GM12878 (cell line): ENCODE results near the gene AASDHPPT.
A peak's percentile ranks its signal among the peaks of the same experiment; 100 is the strongest.

ENCODE experiments used
- KAT2A ChIP-seq: conservative IDR thresholded peaks from 2 replicates; pipeline ENCODE4 v1.6.1; 2011; ENCODE audit warnings: low read depth, low read length; ENCODE audit not compliant: control insufficient read depth
- MTA3 ChIP-seq: IDR thresholded peaks from 2 replicates; pipeline ENCODE4 v1.6.1; 2012; ENCODE audit warnings: low read length, inconsistent platforms, borderline replicate concordance
- NR2C2 ChIP-seq: IDR thresholded peaks from 2 replicates; pipeline ENCODE4 v1.6.1; 2011; ENCODE audit warnings: borderline replicate concordance, low read depth; ENCODE audit not compliant: control insufficient read depth, insufficient read length
- NRF1 ChIP-seq: conservative IDR thresholded peaks from 2 replicates; pipeline ENCODE4 v1.6.1; 2011; ENCODE audit warnings: mild to moderate bottlenecking, low read depth, low read length, improper control_type of control experiment
- POLR2A ChIP-seq: IDR thresholded peaks from 2 replicates; pipeline ENCODE4 v1.6.1; 2011; ENCODE audit warnings: low read depth, mild to moderate bottlenecking, low read length
- POLR2AphosphoS5 ChIP-seq: IDR thresholded peaks from 2 replicates; pipeline ENCODE4 v1.6.1; 2011; ENCODE audit warnings: mild to moderate bottlenecking, low read length, inconsistent platforms
- RBBP5 ChIP-seq: fragments of 200-600 bp; sonication (generic); conservative IDR thresholded peaks from 2 replicates; pipeline ENCODE4 v1.6.1; 2016
- TF ChIP-seq, protein P1 (sequence below), 3 experiments: IDR thresholded peaks in 2 of 3; conservative IDR thresholded peaks in 1 of 3; 2 replicates each; pipeline ENCODE4 v1.5.1; 2011; ENCODE audit warnings: low read depth in 3 of 3, low read length in 3 of 3, mild to moderate bottlenecking in 3 of 3, control low read depth in 2 of 3, moderate library complexity in 2 of 3, inconsistent platforms in 1 of 3, mixed read lengths in 1 of 3; ENCODE audit not compliant: control insufficient read depth in 2 of 3, insufficient read depth in 1 of 3; ENCODE audit errors: extremely low read depth in 1 of 3
- TF ChIP-seq, protein P2 (sequence below): IDR thresholded peaks from 2 replicates; pipeline ENCODE4 v1.6.1; 2012; ENCODE audit warnings: low read depth, low read length, improper control_type of control experiment
- TF ChIP-seq, protein P3 (sequence below): IDR thresholded peaks from 2 replicates; pipeline ENCODE4 v1.6.1; 2011; ENCODE audit warnings: low read depth, mild to moderate bottlenecking, low read length, moderate library complexity, borderline replicate concordance; ENCODE audit errors: extremely low read depth
- TF ChIP-seq, protein P4 (sequence below): IDR thresholded peaks from 2 replicates; pipeline ENCODE4 v1.6.1; 2012; ENCODE audit warnings: low read length, inconsistent platforms

DNA sequence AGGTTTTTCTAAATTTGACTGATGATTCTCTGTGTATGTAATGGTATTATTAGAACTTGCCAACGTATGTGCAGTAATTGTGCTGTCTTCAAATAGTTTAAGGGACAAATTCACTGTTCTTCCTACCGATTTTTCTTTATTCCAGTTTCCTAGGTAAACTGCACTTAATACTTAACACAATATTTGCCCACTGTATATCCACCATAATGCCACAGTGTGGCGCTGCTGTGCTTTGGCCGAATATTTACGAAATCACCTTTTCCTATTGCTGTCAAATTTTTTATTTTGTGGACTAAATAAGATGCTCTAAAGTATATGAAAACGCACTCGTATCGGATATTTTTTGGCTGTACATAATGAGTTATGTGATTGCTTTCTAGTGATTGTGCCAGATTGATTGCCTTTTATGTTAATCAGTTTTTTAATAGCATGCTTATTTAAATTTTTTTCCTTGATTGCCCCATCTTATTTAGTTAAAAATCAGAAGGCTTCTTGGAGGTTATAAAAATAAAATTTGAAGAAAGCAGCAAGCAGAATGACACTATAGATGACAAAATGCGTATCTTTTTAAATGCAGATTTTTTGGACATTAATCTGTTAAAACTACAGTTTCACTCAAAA lies 10.5 kb downstream of the AASDHPPT start:
- TF ChIP-seq, protein P1, sequence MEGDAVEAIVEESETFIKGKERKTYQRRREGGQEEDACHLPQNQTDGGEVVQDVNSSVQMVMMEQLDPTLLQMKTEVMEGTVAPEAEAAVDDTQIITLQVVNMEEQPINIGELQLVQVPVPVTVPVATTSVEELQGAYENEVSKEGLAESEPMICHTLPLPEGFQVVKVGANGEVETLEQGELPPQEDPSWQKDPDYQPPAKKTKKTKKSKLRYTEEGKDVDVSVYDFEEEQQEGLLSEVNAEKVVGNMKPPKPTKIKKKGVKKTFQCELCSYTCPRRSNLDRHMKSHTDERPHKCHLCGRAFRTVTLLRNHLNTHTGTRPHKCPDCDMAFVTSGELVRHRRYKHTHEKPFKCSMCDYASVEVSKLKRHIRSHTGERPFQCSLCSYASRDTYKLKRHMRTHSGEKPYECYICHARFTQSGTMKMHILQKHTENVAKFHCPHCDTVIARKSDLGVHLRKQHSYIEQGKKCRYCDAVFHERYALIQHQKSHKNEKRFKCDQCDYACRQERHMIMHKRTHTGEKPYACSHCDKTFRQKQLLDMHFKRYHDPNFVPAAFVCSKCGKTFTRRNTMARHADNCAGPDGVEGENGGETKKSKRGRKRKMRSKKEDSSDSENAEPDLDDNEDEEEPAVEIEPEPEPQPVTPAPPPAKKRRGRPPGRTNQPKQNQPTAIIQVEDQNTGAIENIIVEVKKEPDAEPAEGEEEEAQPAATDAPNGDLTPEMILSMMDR (IDR thresholded peaks at IDR 0.05 in 2 of 3, conservative IDR thresholded peaks at IDR 0.05 in 1 of 3; ENCODE audit: control insufficient read depth in 2 of 3, extremely low read depth in 1 of 3, insufficient read depth in 1 of 3, low read depth in 3 of 3, low read length in 3 of 3): peak; percentile 74 to 91 (median 86)
- TF ChIP-seq POLR2A (no peak), NR2C2 (no peak), KAT2A (no peak), NRF1 (no peak), RBBP5 (no peak), POLR2AphosphoS5 (no peak), MTA3 (no peak)
- TF ChIP-seq, protein P2, sequence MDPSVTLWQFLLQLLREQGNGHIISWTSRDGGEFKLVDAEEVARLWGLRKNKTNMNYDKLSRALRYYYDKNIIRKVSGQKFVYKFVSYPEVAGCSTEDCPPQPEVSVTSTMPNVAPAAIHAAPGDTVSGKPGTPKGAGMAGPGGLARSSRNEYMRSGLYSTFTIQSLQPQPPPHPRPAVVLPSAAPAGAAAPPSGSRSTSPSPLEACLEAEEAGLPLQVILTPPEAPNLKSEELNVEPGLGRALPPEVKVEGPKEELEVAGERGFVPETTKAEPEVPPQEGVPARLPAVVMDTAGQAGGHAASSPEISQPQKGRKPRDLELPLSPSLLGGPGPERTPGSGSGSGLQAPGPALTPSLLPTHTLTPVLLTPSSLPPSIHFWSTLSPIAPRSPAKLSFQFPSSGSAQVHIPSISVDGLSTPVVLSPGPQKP: no peak
- TF ChIP-seq, protein P3, sequence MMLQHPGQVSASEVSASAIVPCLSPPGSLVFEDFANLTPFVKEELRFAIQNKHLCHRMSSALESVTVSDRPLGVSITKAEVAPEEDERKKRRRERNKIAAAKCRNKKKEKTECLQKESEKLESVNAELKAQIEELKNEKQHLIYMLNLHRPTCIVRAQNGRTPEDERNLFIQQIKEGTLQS: no peak
- TF ChIP-seq, protein P4, sequence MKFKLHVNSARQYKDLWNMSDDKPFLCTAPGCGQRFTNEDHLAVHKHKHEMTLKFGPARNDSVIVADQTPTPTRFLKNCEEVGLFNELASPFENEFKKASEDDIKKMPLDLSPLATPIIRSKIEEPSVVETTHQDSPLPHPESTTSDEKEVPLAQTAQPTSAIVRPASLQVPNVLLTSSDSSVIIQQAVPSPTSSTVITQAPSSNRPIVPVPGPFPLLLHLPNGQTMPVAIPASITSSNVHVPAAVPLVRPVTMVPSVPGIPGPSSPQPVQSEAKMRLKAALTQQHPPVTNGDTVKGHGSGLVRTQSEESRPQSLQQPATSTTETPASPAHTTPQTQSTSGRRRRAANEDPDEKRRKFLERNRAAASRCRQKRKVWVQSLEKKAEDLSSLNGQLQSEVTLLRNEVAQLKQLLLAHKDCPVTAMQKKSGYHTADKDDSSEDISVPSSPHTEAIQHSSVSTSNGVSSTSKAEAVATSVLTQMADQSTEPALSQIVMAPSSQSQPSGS: no peak
